Inflammatory macrophage (primary cell): ENCODE results near the gene RND2.

ENCODE experiments used
- DNase-seq, 2 donors: peaks; one replicate each; pipeline ENCODE4 v3.0.0-alpha.2; 2020 to 2022

Gene RND2

GRCh38 chr17:43079641-43080302, 54.7 kb downstream of the RND2 start:
- DNase-seq = no peak
